Measurements from ENCODE around the gene DBH. TPM values are rescaled to one million over a fixed set of nuclear protein-coding genes. Genes with fewer than 3 reads are reported as not detected.

DBH gene
- total and polyA plus RNA-seq, 2 donors (not counting 3 experiments of a cell fraction or from before 2014, with no cell fraction given): not detected

GRCh38 chr9:133682818-133683585 lies 46.8 kb downstream of the DBH start:
- Histone ChIP-seq H3K9me3 (replicated peaks; ENCODE audit: control insufficient read depth, insufficient read depth, low read length) (no peaks in the 10 kb centered on the region), H3K9ac (replicated peaks; ENCODE audit: extremely low read depth, insufficient read depth, low read length) (peak overlapping the region; percentile 9), H3K36me3 (ENCODE audit: control insufficient read depth in 2 of 2, extremely low read depth in 1 of 2, insufficient read depth in 2 of 2, low read length in 2 of 2) (no peaks in the 10 kb centered on the region), H3K27me3 (ENCODE audit: control insufficient read depth in 2 of 2, insufficient read depth in 2 of 2, low read length in 2 of 2) (no peaks in the 10 kb centered on the region), H3K27ac (ENCODE audit: insufficient read depth, low read depth, low read length) (no peak overlapping the region), H3K4me2 (ENCODE audit: insufficient read depth, low read length) (no peak overlapping the region), H2AFZ (ENCODE audit: low read depth, low read length) (peak overlapping the region; percentile 72), H3K4me3 (replicated peaks in 1 of 3; ENCODE audit: insufficient read depth in 1 of 3, low read depth in 1 of 3, low read length in 3 of 3) (no peak overlapping the region), H4K20me1 (replicated peaks; ENCODE audit: control insufficient read depth, extremely low read depth, insufficient read depth, low read length) (no peaks in the 10 kb centered on the region), H3K79me2 (ENCODE audit: control insufficient read depth, insufficient read depth, low read length) (no peaks in the 10 kb centered on the region), H3K9me1 (replicated peaks; ENCODE audit: control insufficient read depth, extremely low read depth, insufficient read depth, low read length) (no peaks in the 10 kb centered on the region), H3K4me1 (ENCODE audit: control insufficient read depth, extremely low read depth, insufficient read depth, low read length) (peaks cover 6% of the 10 kb centered on the region)
- no peak for FAIRE-seq
- BruUV-seq (replicated peaks): no TSS peak
- dilution Hi-C loops (cut with MboI; ENCODE audit: extremely low pct_ligation_motif_present, low sequenced_read_pairs) (no loop called here), intact Hi-C loops (cut with micrococcal nuclease) (no loop called here)
- no peak for DNase-seq (ENCODE audit: low read depth, low spot score)
- TF ChIP-seq MYC (IDR thresholded peaks at IDR 0.05; ENCODE audit: low read depth, low read length): no peak
- TF ChIP-seq GATA2 (IDR thresholded peaks at IDR 0.05; ENCODE audit: insufficient read depth, insufficient read length, low read depth, low read length): no peak
- TF ChIP-seq EZH2 (IDR thresholded peaks at IDR 0.05; ENCODE audit: borderline replicate concordance, low read depth, low read length, severe bottlenecking): no peak
- TF ChIP-seq POLR2AphosphoS5 (IDR thresholded peaks at IDR 0.05; ENCODE audit: insufficient read depth, low read depth, low read length): no peak
- TF ChIP-seq POLR2A (IDR thresholded peaks at IDR 0.05; ENCODE audit: low read depth, low read length): no peak
- no peak for TF ChIP-seq FOS (IDR thresholded peaks at IDR 0.05; ENCODE audit: borderline replicate concordance, insufficient read depth, low read length)
- no peak for TF ChIP-seq JUN (IDR thresholded peaks at IDR 0.05; ENCODE audit: borderline replicate concordance, insufficient read depth, insufficient read length, low read depth)
- TF ChIP-seq MAX (IDR thresholded peaks at IDR 0.05; ENCODE audit: insufficient read depth, insufficient read length): no peak
- TF ChIP-seq CTCF (IDR thresholded peaks at IDR 0.05; ENCODE audit: extremely low read depth in 1 of 2, insufficient read depth in 1 of 2, low read depth in 1 of 2, low read length in 2 of 2): no peak
- POLR2A ChIA-PET: no interaction called here
- CTCF ChIA-PET: no interaction called here

Measured in endothelial cell of umbilical vein (primary cell).